NT2/D1 (cell line): ENCODE results near the gene DNAJC1.

Source experiments
- DNase-seq: peaks from one replicate; pipeline ENCODE4 v3.0.0-alpha.2; 2011; ENCODE audit warnings: low read depth, low spot score
- H3K27me3 ChIP-seq: 2 replicates; pipeline ENCODE4 v1.6.0; 2011; ENCODE audit warnings: mild to moderate bottlenecking; ENCODE audit not compliant: insufficient read length, insufficient read depth
- H3K36me3 ChIP-seq: 2 replicates; pipeline ENCODE4 v1.6.1; 2011; ENCODE audit warnings: mild to moderate bottlenecking, low read length, mixed read lengths; ENCODE audit not compliant: insufficient read depth, insufficient read length
- H3K4me1 ChIP-seq: 2 replicates; pipeline ENCODE4 v1.5.1; 2011; ENCODE audit not compliant: insufficient read depth, insufficient read length
- H3K4me3 ChIP-seq: 2 replicates; pipeline ENCODE4 v1.5.1; 2011; ENCODE audit warnings: low read depth; ENCODE audit not compliant: insufficient read length
- H3K9ac ChIP-seq: 2 replicates; pipeline ENCODE4 v1.6.0; 2011; ENCODE audit warnings: low read depth; ENCODE audit not compliant: insufficient read length
- H3K9me3 ChIP-seq: 2 replicates; pipeline ENCODE4 v1.5.1; 2011; ENCODE audit warnings: mild to moderate bottlenecking, low read length; ENCODE audit not compliant: insufficient read depth
- SUZ12 ChIP-seq: IDR thresholded peaks from 2 replicates; pipeline ENCODE4 v1.6.1; 2011; ENCODE audit not compliant: insufficient read length, insufficient read depth; ENCODE audit errors: extremely low read depth
- YY1 ChIP-seq: IDR thresholded peaks from 2 replicates; pipeline ENCODE4 v1.6.1; 2011; ENCODE audit not compliant: insufficient read length, insufficient read depth
- ZNF274 ChIP-seq: IDR thresholded peaks from 2 replicates; pipeline ENCODE4 v1.6.1; 2011; ENCODE audit warnings: mild to moderate bottlenecking, low read depth, low read length

The DNAJC1 gene

GRCh38 chr10:21929070-21929469 is 74.5 kb downstream of the DNAJC1 start:
- TF ChIP-seq ZNF274 (no peak), YY1 (no peak), SUZ12 (no peak)
- H3K4me3 ChIP-seq, result no peak overlapping the region
- H3K9me3 ChIP-seq, result no peaks in the 10 kb centered on the region
- no peaks in the 10 kb centered on the region for H3K4me1 ChIP-seq
- DNase-seq, result no peak
- H3K27me3 ChIP-seq, result no peaks in the 10 kb centered on the region
- no peak overlapping the region for H3K9ac ChIP-seq
- H3K36me3 ChIP-seq, result no peaks in the 10 kb centered on the region

DNA sequence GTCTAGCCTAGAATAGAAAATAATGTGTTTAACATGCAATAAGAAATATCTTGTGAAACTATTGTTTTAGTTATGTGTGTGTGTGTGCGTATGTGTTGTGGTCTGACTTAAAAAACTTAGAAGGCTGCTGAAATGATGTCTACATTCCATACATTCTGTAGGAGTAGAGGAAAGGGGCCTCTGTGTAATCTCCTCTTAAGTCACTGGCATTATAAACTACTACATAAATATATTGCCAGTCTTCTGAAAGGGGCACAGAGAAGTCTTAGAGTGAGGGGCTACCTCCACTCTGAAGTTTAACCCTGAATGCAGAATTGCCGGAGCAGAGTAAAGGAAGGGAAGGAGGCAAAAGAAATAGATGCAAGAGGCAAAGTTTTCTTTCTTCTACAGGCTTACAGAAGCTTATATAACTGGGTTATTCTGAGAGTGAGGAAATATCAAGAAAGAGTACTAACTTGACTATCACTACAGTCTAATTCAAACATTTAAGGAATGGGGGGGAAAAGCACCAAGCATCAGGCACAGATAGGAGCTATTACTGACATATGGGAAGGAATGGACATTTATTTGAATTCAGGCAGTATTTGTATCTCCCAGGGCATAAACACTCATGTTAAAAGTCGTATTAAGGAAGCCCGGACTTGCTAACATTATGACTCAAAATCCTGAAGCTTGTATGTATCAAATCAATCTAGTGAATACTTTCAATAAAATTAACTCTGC is 75.7 kb downstream of the DNAJC1 start:
- Histone ChIP-seq H3K9ac (no peak overlapping the region), H3K36me3 (no peaks in the 10 kb centered on the region), H3K9me3 (no peaks in the 10 kb centered on the region), H3K4me3 (no peak overlapping the region), H3K4me1 (no peaks in the 10 kb centered on the region), H3K27me3 (no peaks in the 10 kb centered on the region)
- TF ChIP-seq ZNF274, result no peak
- no peak for TF ChIP-seq SUZ12
- no peak for TF ChIP-seq YY1
- no peak for DNase-seq

DNA sequence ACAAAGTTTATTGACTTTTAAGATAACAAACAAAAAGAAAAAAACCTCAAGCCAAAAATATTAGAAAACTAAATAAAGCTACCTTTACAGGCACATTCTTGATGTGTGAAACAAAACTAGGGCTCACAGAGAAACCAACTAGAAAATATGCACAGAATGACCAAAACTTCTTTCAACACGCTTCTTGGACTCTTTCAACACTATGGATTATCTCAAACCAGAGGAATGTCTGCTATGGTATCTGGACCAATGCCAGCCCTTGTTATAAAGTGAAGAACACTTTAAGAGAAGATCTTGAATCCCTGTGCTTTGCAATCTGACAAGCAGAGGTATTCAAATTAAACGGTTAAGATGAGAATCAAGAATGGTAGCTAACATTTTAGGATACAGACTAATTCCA is 76.6 kb downstream of the DNAJC1 start:
- no peaks in the 10 kb centered on the region for H3K36me3 ChIP-seq
- no peak for DNase-seq
- no peak overlapping the region for H3K4me3 ChIP-seq
- H3K4me1 ChIP-seq, result no peaks in the 10 kb centered on the region
- H3K27me3 ChIP-seq, result no peaks in the 10 kb centered on the region
- no peak for TF ChIP-seq YY1
- no peak for TF ChIP-seq SUZ12
- H3K9me3 ChIP-seq, result no peaks in the 10 kb centered on the region
- no peak overlapping the region for H3K9ac ChIP-seq

- no peaks in the 10 kb centered on the region for H3K27me3 ChIP-seq
- no peaks in the 10 kb centered on the region for H3K4me1 ChIP-seq
- TF ChIP-seq ZNF274 (no peak), SUZ12 (no peak), YY1 (no peak)
- H3K9me3 ChIP-seq, result no peaks in the 10 kb centered on the region
- no peak overlapping the region for H3K4me3 ChIP-seq
- H3K9ac ChIP-seq, result no peak overlapping the region
- no peak for DNase-seq
- no peaks in the 10 kb centered on the region for H3K36me3 ChIP-seq
These were observed 77.1 kb downstream of the DNAJC1 start for GRCh38 chr10:21926358-21926925.

- H3K36me3 ChIP-seq, result no peaks in the 10 kb centered on the region
- TF ChIP-seq SUZ12, result no peak
- TF ChIP-seq ZNF274, result no peak
- no peak for TF ChIP-seq YY1
- no peak overlapping the region for H3K4me3 ChIP-seq
- no peaks in the 10 kb centered on the region for H3K9me3 ChIP-seq
- DNase-seq, result no peak
- H3K9ac ChIP-seq, result no peak overlapping the region
- H3K4me1 ChIP-seq, result no peaks in the 10 kb centered on the region
- H3K27me3 ChIP-seq, result no peaks in the 10 kb centered on the region
These were observed 77.7 kb downstream of the DNAJC1 start for GRCh38 chr10:21925851-21926250.

DNA sequence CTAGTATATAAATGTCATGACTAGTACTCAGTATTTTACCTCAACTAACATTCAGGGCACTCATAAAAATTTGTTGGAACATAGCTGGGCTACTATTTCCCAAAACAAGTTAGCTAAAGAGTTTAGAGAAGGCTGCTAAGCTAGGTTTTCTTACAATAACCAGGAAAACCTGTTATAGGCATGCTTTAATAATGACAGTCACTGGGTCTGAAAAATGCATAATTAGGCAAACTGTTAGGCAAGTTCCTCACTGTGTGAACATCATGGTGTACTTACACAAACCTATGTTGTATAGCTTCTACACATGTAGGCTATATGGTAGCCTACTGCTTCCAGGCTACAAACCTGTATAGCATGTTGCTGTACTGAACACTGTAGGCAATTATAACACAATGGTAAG is 79.0 kb downstream of the DNAJC1 start:
- no peaks in the 10 kb centered on the region for H3K9me3 ChIP-seq
- H3K36me3 ChIP-seq, result no peaks in the 10 kb centered on the region
- DNase-seq, result no peak
- no peak overlapping the region for H3K9ac ChIP-seq
- no peak for TF ChIP-seq ZNF274
- no peak for TF ChIP-seq SUZ12
- no peak for TF ChIP-seq YY1
- H3K4me1 ChIP-seq, result no peaks in the 10 kb centered on the region
- H3K27me3 ChIP-seq, result no peaks in the 10 kb centered on the region
- no peak overlapping the region for H3K4me3 ChIP-seq

DNA sequence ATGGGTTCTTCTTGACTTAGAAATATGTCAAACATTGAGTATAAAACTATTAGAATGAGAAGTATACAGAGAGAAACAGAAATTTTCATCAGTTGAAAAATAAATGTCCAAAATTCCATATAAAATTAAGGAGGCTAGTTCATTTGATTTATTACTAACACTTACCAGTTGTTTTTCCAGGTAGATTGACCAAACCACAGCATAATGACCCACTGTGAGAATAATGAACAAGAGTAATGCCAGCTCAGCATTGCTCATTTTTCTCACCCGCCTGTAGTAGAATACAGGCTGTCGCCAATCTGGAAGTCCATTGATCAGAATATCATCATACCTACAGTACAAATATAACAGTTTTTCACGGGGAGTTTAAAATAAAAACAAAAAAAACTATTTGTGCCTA is 82.9 kb downstream of the DNAJC1 start:
- no peak for DNase-seq
- H3K4me3 ChIP-seq, result no peak overlapping the region
- no peaks in the 10 kb centered on the region for H3K27me3 ChIP-seq
- H3K9ac ChIP-seq, result no peak overlapping the region
- H3K9me3 ChIP-seq, result no peaks in the 10 kb centered on the region
- H3K36me3 ChIP-seq, result no peaks in the 10 kb centered on the region
- H3K4me1 ChIP-seq, result no peaks in the 10 kb centered on the region
- TF ChIP-seq SUZ12 (no peak), YY1 (no peak), ZNF274 (no peak)
